Measurements from ENCODE around the gene ERMP1.
"Not testable (repeated sequence)": the region's sequence is repeated elsewhere in the genome, so short reads cannot be mapped to it uniquely, and the experiment has no call there.

The ERMP1 gene

GRCh38 chr9:5783420-5783819 lies 49.5 kb downstream of the ERMP1 start:
- not testable (repeated sequence) for DNase-seq (ENCODE audit: low read depth)

GRCh38 chr9:5779705-5780218 lies 53.2 kb downstream of the ERMP1 start:
- DNase-seq (ENCODE audit: low read depth): not testable (repeated sequence)

- DNase-seq (ENCODE audit: low read depth): no peak
Measured at GRCh38 chr9:5778805-5779204, 54.1 kb downstream of the ERMP1 start.

GRCh38 chr9:5773324-5773999 lies 59.5 kb downstream of the ERMP1 start:
- no peak for DNase-seq (ENCODE audit: low read depth)

GRCh38 chr9:5767968-5768932 lies 64.7 kb downstream of the ERMP1 start:
- DNase-seq (ENCODE audit: low read depth): no peak

GRCh38 chr9:5764130-5764868 lies 68.6 kb downstream of the ERMP1 start:
- no peak for DNase-seq (ENCODE audit: low read depth)

GRCh38 chr9:5762421-5762820 lies 70.5 kb downstream of the ERMP1 start:
- DNase-seq (ENCODE audit: low read depth): no peak

- DNase-seq (ENCODE audit: low read depth): no peak
Measured at GRCh38 chr9:5760338-5760737, 72.6 kb downstream of the ERMP1 start.

GRCh38 chr9:5756633-5757032 lies 76.3 kb downstream of the ERMP1 start:
- no peak for DNase-seq (ENCODE audit: low read depth)

- DNase-seq (ENCODE audit: low read depth): no peak
Measured at GRCh38 chr9:5750569-5750968, 82.3 kb downstream of the ERMP1 start.

GRCh38 chr9:5749306-5749705 lies 83.6 kb downstream of the ERMP1 start:
- DNase-seq (ENCODE audit: low read depth): no peak

- DNase-seq (ENCODE audit: low read depth): no peak
Measured at GRCh38 chr9:5748438-5748837, 84.5 kb downstream of the ERMP1 start.

GRCh38 chr9:5743109-5743508 lies 89.8 kb downstream of the ERMP1 start:
- no peak for DNase-seq (ENCODE audit: low read depth)

GRCh38 chr9:5736563-5737346 lies 96.2 kb downstream of the ERMP1 start:
- DNase-seq (ENCODE audit: low read depth): no peak

- DNase-seq (ENCODE audit: low read depth): no peak
Measured at GRCh38 chr9:5735072-5735471, 97.8 kb downstream of the ERMP1 start.

Data from activated T-cell treated with anti-CD3 and anti-CD28 coated beads for 48 hours (primary cell).